DOHH2 (cell line): ENCODE data around the gene RB1.

Source experiments
- CTCF ChIP-seq: fragments of 200-600 bp; sonication (generic); IDR thresholded peaks from one replicate; pipeline ENCODE4 v1.5.1; 2014; ENCODE audit warnings: antibody characterized with exemption, mild to moderate bottlenecking, low read depth, low read length; ENCODE audit not compliant: poor library complexity, severe bottlenecking
- EZH2phosphoT487 ChIP-seq: fragments of 200-600 bp; sonication (generic); IDR thresholded peaks from 2 replicates; pipeline ENCODE4 v1.6.1; 2017; ENCODE audit warnings: borderline replicate concordance, mild to moderate bottlenecking, antibody characterized with exemption, low read length, moderate library complexity, mixed read lengths

GRCh38 chr13:48393698-48394085 lies 90.1 kb downstream of the RB1 start:
- no peak for TF ChIP-seq CTCF
- TF ChIP-seq EZH2phosphoT487 = no peak
